Cardiac atrium fibroblast (primary cell): ENCODE data around the gene HS3ST5. TPM values are rescaled to one million over a fixed set of nuclear protein-coding genes. Genes with fewer than 3 reads are reported as not detected.

Experiments used
- total RNA-seq: library from RNA; depleted of rRNA; stranded (reverse); fragments of >200 nt; gene quantifications from 2 replicates; pipeline ENCODE4 v1.2.3, GENCODE V29; 2015

The HS3ST5 gene, protein sequence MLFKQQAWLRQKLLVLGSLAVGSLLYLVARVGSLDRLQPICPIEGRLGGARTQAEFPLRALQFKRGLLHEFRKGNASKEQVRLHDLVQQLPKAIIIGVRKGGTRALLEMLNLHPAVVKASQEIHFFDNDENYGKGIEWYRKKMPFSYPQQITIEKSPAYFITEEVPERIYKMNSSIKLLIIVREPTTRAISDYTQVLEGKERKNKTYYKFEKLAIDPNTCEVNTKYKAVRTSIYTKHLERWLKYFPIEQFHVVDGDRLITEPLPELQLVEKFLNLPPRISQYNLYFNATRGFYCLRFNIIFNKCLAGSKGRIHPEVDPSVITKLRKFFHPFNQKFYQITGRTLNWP
- total RNA-seq = not detected in 2 replicates

DNA sequence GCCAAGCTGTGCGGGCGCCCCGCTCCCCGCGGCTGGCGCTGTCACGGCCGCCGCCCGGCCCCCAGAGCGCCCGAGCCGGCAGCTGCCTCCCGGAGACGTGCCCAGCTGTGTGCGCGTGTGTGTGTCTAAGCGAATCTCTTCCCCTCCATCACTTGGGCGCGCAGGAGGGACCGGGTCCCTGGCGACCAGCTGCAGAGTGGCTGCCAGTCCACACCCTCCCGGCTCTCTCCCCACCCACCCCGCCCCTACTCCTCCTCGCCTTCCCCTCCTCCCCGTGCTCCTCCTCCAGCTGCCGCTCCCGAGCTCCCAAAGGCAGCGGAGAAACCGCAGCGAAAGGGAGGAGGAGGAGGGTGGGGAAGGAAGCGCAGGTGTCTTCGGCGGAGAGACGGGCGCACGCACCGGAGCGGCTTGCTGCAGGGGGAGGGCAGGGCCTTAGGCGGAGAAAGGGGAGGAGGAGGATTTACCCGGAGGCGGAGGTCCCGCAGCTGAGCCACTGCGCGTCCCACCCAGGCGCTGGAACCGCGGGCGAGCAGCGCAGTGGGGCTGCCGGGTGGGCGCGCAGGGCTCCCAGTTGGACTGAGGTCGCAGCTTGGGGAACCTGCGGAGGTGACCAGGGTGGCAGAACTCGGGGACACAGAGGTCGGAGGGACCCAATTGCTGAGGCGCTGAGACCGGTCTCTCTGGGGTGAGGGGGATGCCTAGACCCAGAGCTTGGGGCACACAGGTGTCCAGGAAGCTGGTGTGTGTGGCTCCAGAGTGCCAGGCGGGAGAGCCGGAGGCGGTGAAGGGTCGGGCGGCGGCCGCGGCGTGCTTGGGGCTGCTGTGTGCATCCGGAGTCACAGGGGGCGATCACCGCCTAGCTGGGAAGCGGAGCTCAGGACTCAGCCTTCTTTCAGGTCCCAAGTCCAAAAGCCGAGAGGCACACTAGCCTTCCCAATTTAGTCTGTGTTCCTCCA, at the start of gene HS3ST5:
TSS of gene HS3ST5 (minus strand) at position 198 of the 956 bp plus-strand sequence. CDS start 280,178 bp downstream, outside the sequence.

